ENCODE results near the gene ZSWIM1.
A peak's percentile ranks its signal among the peaks of the same experiment; 100 is the strongest.

- TF ChIP-seq POLR2A (IDR thresholded peaks at IDR 0.05; ENCODE audit: low read depth, low read length) (peak; percentile 68), POLR2AphosphoS5 (IDR thresholded peaks at IDR 0.05; ENCODE audit: low read depth, low read length) (no peak), TAF1 (IDR thresholded peaks at IDR 0.05; ENCODE audit: borderline replicate concordance, low read depth, low read length) (peak; percentile 73; the same call in 1 of the 2 replicates)
Measured at GRCh38 chr20:45890985-45891983, 10.3 kb downstream of the ZSWIM1 start, which contains the start of the genes CTSA and NEURL2.

All from GM12892 (cell line).